HG03064 (cell line): ENCODE results near the gene DIS3L2.

Source experiments
- ATAC-seq: cut with Tn5 transposase; IDR thresholded peaks from one replicate; pipeline ENCODE4 v1.9.1; 2021; ENCODE audit warnings: low read depth; ENCODE audit not compliant: unreplicated experiment

DIS3L2 gene

GRCh38 chr2:231951452-231952035, 10.0 kb upstream of the DIS3L2 start:
- no peak for ATAC-seq

- ATAC-seq, result no peak
These were observed 5.6 kb upstream of the DIS3L2 start for GRCh38 chr2:231955758-231956472.

GRCh38 chr2:231957913-231958763, 3.4 kb upstream of the DIS3L2 start:
- no peak for ATAC-seq

- ATAC-seq, result no peak
These were observed 634 bp upstream of the DIS3L2 start for GRCh38 chr2:231960810-231961348.

DNA sequence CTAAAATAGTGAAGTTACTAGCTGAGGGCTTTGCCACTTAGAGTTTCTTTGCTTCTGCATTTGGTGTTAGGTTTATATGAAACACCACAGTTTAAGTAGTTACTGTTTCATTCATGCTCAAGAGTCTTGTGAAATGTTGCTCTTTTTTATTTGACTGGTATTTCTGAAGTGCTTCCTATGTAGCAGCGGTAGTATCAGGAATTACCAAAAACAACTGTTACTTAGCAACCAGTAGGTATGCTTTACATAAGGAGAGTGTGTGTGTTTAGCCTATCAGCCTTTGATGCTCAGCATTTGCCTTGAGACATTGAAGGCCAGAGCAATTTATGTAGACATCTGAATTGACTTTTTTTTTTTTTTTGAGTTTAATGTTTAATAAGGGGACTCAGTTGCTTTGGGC, 3.6 kb downstream of the DIS3L2 start:
- no peak for ATAC-seq

- no peak for ATAC-seq
These were observed 5.4 kb downstream of the DIS3L2 start for GRCh38 chr2:231966886-231967285.

GRCh38 chr2:231968820-231969219, 7.3 kb downstream of the DIS3L2 start:
- no peak for ATAC-seq

DNA sequence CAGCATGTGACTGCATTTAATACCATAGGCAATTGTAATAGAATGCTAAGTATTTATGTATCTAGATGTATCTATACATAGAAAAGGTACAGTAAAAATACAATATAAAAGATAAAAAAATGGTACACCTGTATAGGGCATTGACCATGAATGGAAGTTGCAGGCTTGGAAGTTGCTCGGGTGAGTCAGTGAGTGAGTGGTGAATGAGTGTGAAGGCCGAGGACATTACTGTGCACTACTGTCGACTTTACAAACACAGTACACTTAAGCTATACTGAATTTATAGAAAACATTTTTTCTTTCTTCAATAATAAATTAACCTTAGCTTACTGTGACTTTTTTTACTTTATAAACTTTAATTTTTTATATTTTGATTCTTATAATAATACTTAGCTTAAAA, 8.9 kb downstream of the DIS3L2 start:
- ATAC-seq, result no peak

DNA sequence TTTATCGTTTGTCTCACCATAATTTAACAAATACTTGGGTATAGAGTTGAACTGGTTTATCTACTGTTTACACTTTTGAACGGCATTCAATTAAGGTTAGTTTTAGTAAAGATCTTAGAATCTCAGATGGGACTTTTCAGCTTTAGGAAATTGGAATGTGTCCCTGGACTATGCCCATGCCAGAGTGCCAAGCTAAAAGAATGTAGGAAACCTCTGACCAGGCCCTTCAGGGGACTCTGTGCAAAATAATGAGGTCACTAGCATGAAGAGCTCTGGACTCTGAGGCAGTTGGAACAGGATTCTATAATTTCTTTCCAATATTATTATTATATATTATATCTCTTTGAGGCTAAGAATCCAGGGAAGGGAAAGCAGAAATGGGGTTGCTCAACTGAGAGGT, 13.5 kb downstream of the DIS3L2 start:
- ATAC-seq, result no peak

GRCh38 chr2:231977430-231977829, 15.9 kb downstream of the DIS3L2 start:
- no peak for ATAC-seq

DNA sequence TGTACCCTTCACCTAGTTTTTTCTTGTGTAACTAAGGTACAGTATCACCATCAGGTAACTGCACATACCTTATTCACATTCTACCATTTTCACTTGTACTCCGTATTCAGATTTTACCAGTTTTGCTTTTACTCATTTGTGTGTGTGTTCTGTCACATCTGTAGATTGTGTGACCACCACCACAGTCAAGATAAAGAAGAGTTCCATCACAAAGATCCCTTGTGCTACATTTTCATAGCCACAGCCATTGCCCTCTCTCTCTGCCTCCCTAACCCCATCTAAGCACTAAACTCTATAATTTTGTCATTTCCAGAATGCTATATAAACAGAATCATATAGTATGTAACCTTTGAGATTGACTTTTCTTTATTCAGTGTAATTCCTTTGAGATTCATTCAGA, 23.5 kb downstream of the DIS3L2 start:
- no peak for ATAC-seq

GRCh38 chr2:231985823-231986261, 24.3 kb downstream of the DIS3L2 start:
- no peak for ATAC-seq

GRCh38 chr2:231987124-231987727, 25.7 kb downstream of the DIS3L2 start:
- no peak for ATAC-seq

DNA sequence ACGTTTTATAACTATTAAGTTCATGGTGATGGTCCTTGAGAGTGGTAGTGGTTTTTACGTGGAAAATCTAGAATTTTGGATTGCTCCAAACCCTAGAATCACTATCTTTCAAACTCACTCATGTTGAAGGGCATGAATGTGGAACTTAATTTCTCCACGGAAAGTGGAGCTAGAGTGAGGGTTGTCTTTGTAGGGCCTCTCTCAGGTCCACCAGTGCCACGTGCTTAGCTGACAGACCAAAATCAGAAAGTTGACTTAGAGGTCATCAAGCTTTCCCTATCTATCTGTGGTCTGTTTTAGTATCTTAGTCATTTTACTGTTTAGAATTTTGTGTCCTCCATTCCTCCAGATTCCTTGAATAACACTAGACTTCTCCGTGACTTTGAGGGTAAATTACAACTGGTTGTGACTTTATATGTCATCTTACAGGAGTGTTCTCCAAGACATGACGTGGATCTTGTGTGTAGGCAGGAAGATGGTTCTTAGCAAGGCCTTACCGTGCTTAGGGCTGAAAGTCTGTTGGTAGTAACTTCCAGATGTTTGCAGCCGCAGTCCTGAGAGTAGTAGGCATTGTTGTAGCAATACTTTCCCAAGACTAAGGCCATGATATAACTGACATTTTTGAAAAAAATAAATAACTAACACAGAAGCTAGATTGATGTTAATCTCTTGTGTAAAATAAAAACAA, 26.8 kb downstream of the DIS3L2 start:
- no peak for ATAC-seq

DNA sequence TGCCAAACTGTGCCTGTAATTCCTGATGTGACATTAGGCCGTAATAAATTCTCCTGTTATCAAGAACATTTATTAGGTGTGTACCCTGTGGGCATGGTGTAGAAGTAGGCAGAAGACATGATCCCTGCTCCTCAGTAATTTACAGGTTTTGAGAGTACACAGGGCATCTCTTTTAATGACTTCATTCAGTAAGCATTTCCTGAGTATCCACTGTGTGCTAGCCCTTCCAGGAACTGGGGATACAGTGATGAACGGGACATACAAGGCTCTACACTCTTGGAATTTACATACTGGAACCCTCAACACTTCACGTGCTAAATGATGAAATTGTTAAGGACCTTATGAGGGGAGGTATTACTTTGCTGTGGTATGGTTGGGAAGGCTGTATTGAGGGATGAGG, 30.2 kb downstream of the DIS3L2 start:
- no peak for ATAC-seq

DNA sequence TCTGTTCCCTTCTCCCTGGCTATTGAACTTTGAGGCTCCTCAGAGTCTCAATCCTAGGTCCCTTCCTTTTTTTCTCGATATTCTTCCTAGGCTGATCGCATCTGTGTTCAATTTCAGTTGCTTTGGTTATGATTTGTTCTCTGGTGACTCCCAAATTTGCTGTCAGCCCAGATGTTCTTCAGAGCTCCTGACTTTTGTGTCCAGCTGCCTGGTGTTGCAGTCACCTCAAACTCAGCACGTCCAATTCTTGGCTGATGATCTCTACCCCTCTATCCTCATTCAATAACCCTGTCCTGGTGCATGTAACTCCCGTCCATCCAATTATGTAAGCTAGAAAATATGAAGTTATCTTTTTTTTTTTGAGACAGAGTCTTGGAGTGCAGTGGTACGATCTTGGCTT, 31.4 kb downstream of the DIS3L2 start:
- ATAC-seq, result no peak

DNA sequence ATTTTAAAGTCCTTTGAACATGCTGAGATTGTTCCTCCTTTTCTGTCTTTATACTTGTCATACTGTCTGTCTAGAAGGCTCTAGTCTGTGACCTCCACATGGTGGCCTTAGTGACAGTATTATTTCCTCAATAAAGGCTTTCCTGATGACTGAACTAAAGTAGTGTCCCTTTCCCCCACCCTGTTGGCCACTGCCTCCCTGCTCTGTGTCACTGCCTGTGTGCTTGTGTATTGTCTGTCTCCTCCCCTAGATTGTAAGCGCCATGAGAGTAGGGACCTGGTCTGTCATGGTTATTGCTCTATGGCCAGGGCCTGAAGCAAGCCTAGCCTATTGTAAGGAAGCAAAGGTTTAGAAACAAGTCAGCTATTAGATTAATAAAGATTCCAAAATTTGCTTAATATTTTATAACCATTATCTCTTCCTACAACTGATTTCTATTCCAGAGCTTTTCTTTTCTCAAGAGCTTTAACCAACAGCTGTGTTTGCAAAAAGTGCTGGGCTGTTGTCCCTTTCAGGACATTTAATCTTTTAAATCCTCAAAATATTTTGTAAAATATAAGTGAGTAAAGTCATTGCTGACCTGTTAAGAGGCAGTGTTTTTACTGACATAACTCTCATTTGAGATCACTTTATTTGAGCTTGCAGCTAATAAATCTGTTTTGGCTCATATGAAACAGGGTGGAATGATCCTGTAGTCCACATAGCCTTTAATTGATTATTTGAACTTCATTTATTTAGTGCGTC, 35.5 kb downstream of the DIS3L2 start:
- ATAC-seq, result no peak

- ATAC-seq, result no peak
These were observed 36.5 kb downstream of the DIS3L2 start for GRCh38 chr2:231998046-231998445.

GRCh38 chr2:232000439-232000838, 38.9 kb downstream of the DIS3L2 start:
- no peak for ATAC-seq

DNA sequence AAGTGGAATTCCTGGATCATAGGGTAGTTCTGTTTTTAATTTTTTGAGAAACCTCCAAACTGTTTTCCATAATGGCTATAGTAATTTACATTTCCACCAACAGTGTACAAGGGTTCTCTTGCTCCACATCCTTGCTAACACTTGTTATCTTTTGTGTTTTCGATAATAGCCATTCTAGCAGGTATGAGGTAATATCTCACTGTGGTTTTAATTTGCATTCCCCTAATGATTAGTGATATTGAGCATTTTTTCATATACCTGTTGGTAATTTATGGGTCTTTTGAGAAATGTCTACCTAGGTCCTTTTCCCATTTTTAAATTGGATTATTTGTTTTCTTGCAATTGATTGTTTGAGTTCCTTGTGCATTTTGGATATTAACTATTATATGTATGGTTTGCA, 39.6 kb downstream of the DIS3L2 start:
- no peak for ATAC-seq
